Activated CD8-positive, alpha-beta T cell treated with anti-CD3 and anti-CD28 coated beads for 36 hours (primary cell): ENCODE data around the gene UBQLN2. TPM values are rescaled to one million over a fixed set of nuclear protein-coding genes. Genes with fewer than 3 reads are reported as not detected.

Experiments used
- ATAC-seq: fragments of 200-7000 bp; cut with Tn5 transposase; one replicate; pipeline ENCODE4 v1.10.0; 2021; ENCODE audit warnings: mild to moderate bottlenecking, moderate library complexity
- CTCF ChIA-PET: fragments of 350-600 bp; sonication (Branson Sonifier 250); formaldehyde crosslinking; loops from one replicate; lab custom pipeline; 2021; ENCODE audit warnings: antibody characterized with exemption; lab: Charles Lee
- POLR2A ChIA-PET: fragments of 350-600 bp; sonication (Branson Sonifier 250); formaldehyde crosslinking; loops from one replicate; lab custom pipeline; 2021; ENCODE audit warnings: antibody characterized with exemption; lab: Charles Lee
- DNase-seq: peaks from one replicate; pipeline ENCODE4 v3.0.0-alpha.2; 2020
- H3K27ac Mint-ChIP-seq: one replicate; pipeline ENCODE4 v1.8.0; 2021; ENCODE audit warnings: mild to moderate bottlenecking, mixed read lengths
- H3K27me3 Mint-ChIP-seq: one replicate; pipeline ENCODE4 v1.8.0; 2021; ENCODE audit warnings: mixed read lengths
- H3K36me3 Mint-ChIP-seq: one replicate; pipeline ENCODE4 v1.8.0; 2021; ENCODE audit warnings: low read depth, mixed read lengths
- H3K4me1 Mint-ChIP-seq: one replicate; pipeline ENCODE4 v1.8.0; 2021; ENCODE audit warnings: low read depth, mixed read lengths
- H3K4me3 Mint-ChIP-seq: one replicate; pipeline ENCODE4 v1.8.0; 2021; ENCODE audit warnings: mild to moderate bottlenecking, moderate library complexity, mixed read lengths
- H3K9me3 Mint-ChIP-seq: one replicate; pipeline ENCODE4 v1.8.0; 2021; ENCODE audit warnings: mixed read lengths
- CTCF ChIP-seq: fragments of 200-600 bp; IDR thresholded peaks from one replicate; pipeline ENCODE4 v1.8.0; 2022; ENCODE audit warnings: antibody characterized with exemption, mild to moderate bottlenecking
- intact Hi-C: fragments of 100-400 bp; cut with micrococcal nuclease; formaldehyde crosslinking; loops from one replicate; pipeline ENCODE4 v1.10.0; 2022
- total RNA-seq, 2 experiments: library from RNA; stranded (reverse); gene quantifications; one replicate each; pipeline ENCODE4 v1.2.3, GENCODE V29; 2021

UBQLN2 gene
- total RNA-seq, 2 experiments from 2014 or later: 31.9 to 33.0 TPM

GRCh38 chrX:56554870-56555269 lies 8.6 kb upstream of the UBQLN2 start:
- Mint-ChIP-seq H3K27me3 (no peaks in the 10 kb centered on the region), H3K36me3 (no peaks in the 10 kb centered on the region), H3K9me3 (peaks cover 1% of the 10 kb centered on the region), H3K27ac (no peak overlapping the region), H3K4me1 (no peaks in the 10 kb centered on the region), H3K4me3 (no peak overlapping the region)
- DNase-seq (no peak), ATAC-seq (no peak)
- ChIA-PET POLR2A (interaction anchor here (0.6 kb wide), 1 partner anchor 20 kb away, joined by 3 read pairs; no protein-coding TSS in a partner anchor), CTCF (no interaction called here)
- intact Hi-C loops: no loop called here
- no peak for TF ChIP-seq CTCF

GRCh38 chrX:56557376-56557929 lies 6.0 kb upstream of the UBQLN2 start:
- no peaks in the 10 kb centered on the region for H3K9me3 Mint-ChIP-seq
- ATAC-seq: no peak
- intact Hi-C loops: no loop called here
- ChIA-PET CTCF (no interaction called here), POLR2A (no interaction called here)
- TF ChIP-seq CTCF: no peak
- no peaks in the 10 kb centered on the region for H3K27me3 Mint-ChIP-seq
- no peaks in the 10 kb centered on the region for H3K4me1 Mint-ChIP-seq
- H3K27ac Mint-ChIP-seq: no peak overlapping the region
- DNase-seq: no peak
- no peak overlapping the region for H3K4me3 Mint-ChIP-seq
- H3K36me3 Mint-ChIP-seq: no peaks in the 10 kb centered on the region

GRCh38 chrX:56564164-56564885 lies 898 bp downstream of the UBQLN2 start:
- ATAC-seq: peak; percentile 26
- POLR2A ChIA-PET: interaction anchor here (0.8 to 1.0 kb wide), 2 partner anchors 16 to 156 kb away, joined by 3 read pairs; no protein-coding TSS in a partner anchor
- H3K4me3 Mint-ChIP-seq: peak overlapping the region; percentile 87
- peaks cover 9% of the 10 kb centered on the region for H3K4me1 Mint-ChIP-seq
- H3K9me3 Mint-ChIP-seq: no peaks in the 10 kb centered on the region
- intact Hi-C loops: loop anchor here (10.0 kb wide), 1 partner anchor 250 kb away; no protein-coding TSS in a partner anchor
- CTCF ChIA-PET: no interaction called here
- H3K27me3 Mint-ChIP-seq: no peaks in the 10 kb centered on the region
- peak; percentile 47 for DNase-seq
- no peak for TF ChIP-seq CTCF
- H3K36me3 Mint-ChIP-seq: peaks cover 28% of the 10 kb centered on the region
- peak overlapping the region; percentile 98 for H3K27ac Mint-ChIP-seq

GRCh38 chrX:56564921-56565840 lies 1.8 kb downstream of the UBQLN2 start:
- DNase-seq (peak; percentile 19), ATAC-seq (no peak)
- TF ChIP-seq CTCF: no peak
- H3K27me3 Mint-ChIP-seq: no peaks in the 10 kb centered on the region
- H3K27ac Mint-ChIP-seq: peak overlapping the region; percentile 98
- H3K36me3 Mint-ChIP-seq: peaks cover 32% of the 10 kb centered on the region
- POLR2A ChIA-PET: interaction anchor here (0.8 to 1.0 kb wide), 2 partner anchors 16 to 155 kb away, joined by 3 read pairs; no protein-coding TSS in a partner anchor
- H3K9me3 Mint-ChIP-seq: no peaks in the 10 kb centered on the region
- CTCF ChIA-PET: no interaction called here
- H3K4me1 Mint-ChIP-seq: peaks cover 12% of the 10 kb centered on the region
- intact Hi-C loops: loop anchor here (10.0 kb wide), 1 partner anchor 250 kb away; no protein-coding TSS in a partner anchor
- peak overlapping the region; percentile 87 for H3K4me3 Mint-ChIP-seq
